ENCODE results near the gene DOLPP1.
A peak's percentile ranks its signal among the peaks of the same experiment; 100 is the strongest.

The DOLPP1 gene

DNA sequence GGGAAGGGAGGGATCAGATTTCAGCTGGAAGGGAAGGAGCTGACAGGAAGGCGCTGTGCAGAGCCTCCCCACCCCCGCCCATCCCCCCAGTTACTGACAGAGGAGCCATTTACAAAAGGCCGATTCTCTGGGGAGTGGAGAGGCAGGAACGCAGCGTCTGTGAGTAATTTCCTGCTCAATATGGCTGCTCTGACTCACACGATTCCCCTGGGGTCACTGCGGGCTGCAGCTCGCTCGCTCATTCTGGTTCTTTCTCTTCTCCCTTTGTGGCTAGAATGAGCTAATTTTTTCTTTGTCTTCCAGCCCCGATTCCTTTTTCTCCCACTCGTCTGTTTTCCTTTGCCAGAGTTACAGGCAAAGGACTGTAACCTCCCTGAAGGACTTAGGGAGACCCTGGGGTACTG is 59.1 kb downstream of the DOLPP1 start (continued):
- TF ChIP-seq, protein P1, sequence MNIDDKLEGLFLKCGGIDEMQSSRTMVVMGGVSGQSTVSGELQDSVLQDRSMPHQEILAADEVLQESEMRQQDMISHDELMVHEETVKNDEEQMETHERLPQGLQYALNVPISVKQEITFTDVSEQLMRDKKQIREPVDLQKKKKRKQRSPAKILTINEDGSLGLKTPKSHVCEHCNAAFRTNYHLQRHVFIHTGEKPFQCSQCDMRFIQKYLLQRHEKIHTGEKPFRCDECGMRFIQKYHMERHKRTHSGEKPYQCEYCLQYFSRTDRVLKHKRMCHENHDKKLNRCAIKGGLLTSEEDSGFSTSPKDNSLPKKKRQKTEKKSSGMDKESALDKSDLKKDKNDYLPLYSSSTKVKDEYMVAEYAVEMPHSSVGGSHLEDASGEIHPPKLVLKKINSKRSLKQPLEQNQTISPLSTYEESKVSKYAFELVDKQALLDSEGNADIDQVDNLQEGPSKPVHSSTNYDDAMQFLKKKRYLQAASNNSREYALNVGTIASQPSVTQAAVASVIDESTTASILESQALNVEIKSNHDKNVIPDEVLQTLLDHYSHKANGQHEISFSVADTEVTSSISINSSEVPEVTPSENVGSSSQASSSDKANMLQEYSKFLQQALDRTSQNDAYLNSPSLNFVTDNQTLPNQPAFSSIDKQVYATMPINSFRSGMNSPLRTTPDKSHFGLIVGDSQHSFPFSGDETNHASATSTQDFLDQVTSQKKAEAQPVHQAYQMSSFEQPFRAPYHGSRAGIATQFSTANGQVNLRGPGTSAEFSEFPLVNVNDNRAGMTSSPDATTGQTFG (tag by site-specific recombination; IDR thresholded peaks at IDR 0.05; ENCODE audit: borderline replicate concordance): no peak
- TF ChIP-seq PRDM1 (tag by site-specific recombination; IDR thresholded peaks at IDR 0.05) (no peak), BCL11B (tag by site-specific recombination; IDR thresholded peaks at IDR 0.05; ENCODE audit: low read depth) (peak; percentile 83; the same call in 1 of the 2 replicates), ZBTB17 (tag by site-specific recombination; IDR thresholded peaks at IDR 0.05) (peak; percentile 92), ZNF138 (tag by site-specific recombination; IDR thresholded peaks at IDR 0.05; ENCODE audit: borderline replicate concordance) (no peak), ZNF24 (tag by site-specific recombination; IDR thresholded peaks at IDR 0.05) (peak; percentile 49; the same call in 1 of the 2 replicates), ZBTB7A (tag by site-specific recombination; IDR thresholded peaks at IDR 0.05; ENCODE audit: low read depth) (peak; percentile 53; the same call in 1 of the 2 replicates), KLF9 (tag by site-specific recombination; IDR thresholded peaks at IDR 0.05; ENCODE audit: low read depth) (peak; percentile 62; the same call in 1 of the 2 replicates), ZBTB20 (tag by site-specific recombination; IDR thresholded peaks at IDR 0.05) (peak; percentile 35; the same call in 1 of the 2 replicates), ZNF394 (tag by site-specific recombination; IDR thresholded peaks at IDR 0.05; ENCODE audit: borderline replicate concordance) (peak; percentile 75; the same call in 1 of the 2 replicates), ZSCAN16 (tag by site-specific recombination; IDR thresholded peaks at IDR 0.05) (peak; percentile 75; the same call in 1 of the 2 replicates), ZNF184 (tag by site-specific recombination; IDR thresholded peaks at IDR 0.05) (peak; percentile 65; the same call in 1 of the 2 replicates), KLF10 (tag by site-specific recombination; IDR thresholded peaks at IDR 0.05) (peak; percentile 98), ZNF544 (tag by site-specific recombination; IDR thresholded peaks at IDR 0.05) (no peak), REPIN1 (tag by site-specific recombination; IDR thresholded peaks at IDR 0.05; ENCODE audit: low read depth) (no peak), ZNF266 (tag by site-specific recombination; IDR thresholded peaks at IDR 0.05; ENCODE audit: low read depth) (peak; percentile 99), HOXC10 (CRISPR knock-in tag; IDR thresholded peaks at IDR 0.05) (no peak)
- TF ChIP-seq, protein P2, sequence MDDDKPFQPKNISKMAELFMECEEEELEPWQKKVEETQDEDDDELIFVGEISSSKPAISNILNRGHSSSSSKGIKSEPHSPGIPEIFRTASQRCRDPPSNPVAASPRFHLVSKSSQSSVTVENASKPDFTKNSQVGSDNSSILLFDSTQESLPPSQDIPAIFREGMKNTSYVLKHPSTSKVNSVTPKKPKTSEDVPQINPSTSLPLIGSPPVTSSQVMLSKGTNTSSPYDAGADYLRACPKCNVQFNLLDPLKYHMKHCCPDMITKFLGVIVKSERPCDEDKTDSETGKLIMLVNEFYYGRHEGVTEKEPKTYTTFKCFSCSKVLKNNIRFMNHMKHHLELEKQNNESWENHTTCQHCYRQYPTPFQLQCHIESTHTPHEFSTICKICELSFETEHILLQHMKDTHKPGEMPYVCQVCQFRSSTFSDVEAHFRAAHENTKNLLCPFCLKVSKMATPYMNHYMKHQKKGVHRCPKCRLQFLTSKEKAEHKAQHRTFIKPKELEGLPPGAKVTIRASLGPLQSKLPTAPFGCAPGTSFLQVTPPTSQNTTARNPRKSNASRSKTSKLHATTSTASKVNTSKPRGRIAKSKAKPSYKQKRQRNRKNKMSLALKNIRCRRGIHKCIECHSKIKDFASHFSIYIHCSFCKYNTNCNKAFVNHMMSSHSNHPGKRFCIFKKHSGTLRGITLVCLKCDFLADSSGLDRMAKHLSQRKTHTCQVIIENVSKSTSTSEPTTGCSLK (tag by site-specific recombination; IDR thresholded peaks at IDR 0.05): no peak
- TF ChIP-seq, protein P3, sequence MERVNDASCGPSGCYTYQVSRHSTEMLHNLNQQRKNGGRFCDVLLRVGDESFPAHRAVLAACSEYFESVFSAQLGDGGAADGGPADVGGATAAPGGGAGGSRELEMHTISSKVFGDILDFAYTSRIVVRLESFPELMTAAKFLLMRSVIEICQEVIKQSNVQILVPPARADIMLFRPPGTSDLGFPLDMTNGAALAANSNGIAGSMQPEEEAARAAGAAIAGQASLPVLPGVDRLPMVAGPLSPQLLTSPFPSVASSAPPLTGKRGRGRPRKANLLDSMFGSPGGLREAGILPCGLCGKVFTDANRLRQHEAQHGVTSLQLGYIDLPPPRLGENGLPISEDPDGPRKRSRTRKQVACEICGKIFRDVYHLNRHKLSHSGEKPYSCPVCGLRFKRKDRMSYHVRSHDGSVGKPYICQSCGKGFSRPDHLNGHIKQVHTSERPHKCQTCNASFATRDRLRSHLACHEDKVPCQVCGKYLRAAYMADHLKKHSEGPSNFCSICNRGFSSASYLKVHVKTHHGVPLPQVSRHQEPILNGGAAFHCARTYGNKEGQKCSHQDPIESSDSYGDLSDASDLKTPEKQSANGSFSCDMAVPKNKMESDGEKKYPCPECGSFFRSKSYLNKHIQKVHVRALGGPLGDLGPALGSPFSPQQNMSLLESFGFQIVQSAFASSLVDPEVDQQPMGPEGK (tag by site-specific recombination; IDR thresholded peaks at IDR 0.05): peak; percentile 94
- TF ChIP-seq, protein P4, sequence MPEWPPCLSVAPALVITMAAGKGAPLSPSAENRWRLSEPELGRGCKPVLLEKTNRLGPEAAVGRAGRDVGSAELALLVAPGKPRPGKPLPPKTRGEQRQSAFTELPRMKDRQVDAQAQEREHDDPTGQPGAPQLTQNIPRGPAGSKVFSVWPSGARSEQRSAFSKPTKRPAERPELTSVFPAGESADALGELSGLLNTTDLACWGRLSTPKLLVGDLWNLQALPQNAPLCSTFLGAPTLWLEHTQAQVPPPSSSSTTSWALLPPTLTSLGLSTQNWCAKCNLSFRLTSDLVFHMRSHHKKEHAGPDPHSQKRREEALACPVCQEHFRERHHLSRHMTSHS (tag by site-specific recombination; IDR thresholded peaks at IDR 0.05): no peak
- TF ChIP-seq, protein P5, sequence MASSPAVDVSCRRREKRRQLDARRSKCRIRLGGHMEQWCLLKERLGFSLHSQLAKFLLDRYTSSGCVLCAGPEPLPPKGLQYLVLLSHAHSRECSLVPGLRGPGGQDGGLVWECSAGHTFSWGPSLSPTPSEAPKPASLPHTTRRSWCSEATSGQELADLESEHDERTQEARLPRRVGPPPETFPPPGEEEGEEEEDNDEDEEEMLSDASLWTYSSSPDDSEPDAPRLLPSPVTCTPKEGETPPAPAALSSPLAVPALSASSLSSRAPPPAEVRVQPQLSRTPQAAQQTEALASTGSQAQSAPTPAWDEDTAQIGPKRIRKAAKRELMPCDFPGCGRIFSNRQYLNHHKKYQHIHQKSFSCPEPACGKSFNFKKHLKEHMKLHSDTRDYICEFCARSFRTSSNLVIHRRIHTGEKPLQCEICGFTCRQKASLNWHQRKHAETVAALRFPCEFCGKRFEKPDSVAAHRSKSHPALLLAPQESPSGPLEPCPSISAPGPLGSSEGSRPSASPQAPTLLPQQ (tag by site-specific recombination; IDR thresholded peaks at IDR 0.05): peak; percentile 53
- TF ChIP-seq, protein P6, sequence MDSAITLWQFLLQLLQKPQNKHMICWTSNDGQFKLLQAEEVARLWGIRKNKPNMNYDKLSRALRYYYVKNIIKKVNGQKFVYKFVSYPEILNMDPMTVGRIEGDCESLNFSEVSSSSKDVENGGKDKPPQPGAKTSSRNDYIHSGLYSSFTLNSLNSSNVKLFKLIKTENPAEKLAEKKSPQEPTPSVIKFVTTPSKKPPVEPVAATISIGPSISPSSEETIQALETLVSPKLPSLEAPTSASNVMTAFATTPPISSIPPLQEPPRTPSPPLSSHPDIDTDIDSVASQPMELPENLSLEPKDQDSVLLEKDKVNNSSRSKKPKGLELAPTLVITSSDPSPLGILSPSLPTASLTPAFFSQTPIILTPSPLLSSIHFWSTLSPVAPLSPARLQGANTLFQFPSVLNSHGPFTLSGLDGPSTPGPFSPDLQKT (IDR thresholded peaks at IDR 0.05; ENCODE audit: borderline replicate concordance, low read depth, low read length): no peak
- TF ChIP-seq, protein P7, sequence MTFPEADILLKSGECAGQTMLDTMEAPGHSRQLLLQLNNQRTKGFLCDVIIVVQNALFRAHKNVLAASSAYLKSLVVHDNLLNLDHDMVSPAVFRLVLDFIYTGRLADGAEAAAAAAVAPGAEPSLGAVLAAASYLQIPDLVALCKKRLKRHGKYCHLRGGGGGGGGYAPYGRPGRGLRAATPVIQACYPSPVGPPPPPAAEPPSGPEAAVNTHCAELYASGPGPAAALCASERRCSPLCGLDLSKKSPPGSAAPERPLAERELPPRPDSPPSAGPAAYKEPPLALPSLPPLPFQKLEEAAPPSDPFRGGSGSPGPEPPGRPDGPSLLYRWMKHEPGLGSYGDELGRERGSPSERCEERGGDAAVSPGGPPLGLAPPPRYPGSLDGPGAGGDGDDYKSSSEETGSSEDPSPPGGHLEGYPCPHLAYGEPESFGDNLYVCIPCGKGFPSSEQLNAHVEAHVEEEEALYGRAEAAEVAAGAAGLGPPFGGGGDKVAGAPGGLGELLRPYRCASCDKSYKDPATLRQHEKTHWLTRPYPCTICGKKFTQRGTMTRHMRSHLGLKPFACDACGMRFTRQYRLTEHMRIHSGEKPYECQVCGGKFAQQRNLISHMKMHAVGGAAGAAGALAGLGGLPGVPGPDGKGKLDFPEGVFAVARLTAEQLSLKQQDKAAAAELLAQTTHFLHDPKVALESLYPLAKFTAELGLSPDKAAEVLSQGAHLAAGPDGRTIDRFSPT (tag by site-specific recombination; IDR thresholded peaks at IDR 0.05): no peak
- TF ChIP-seq, protein P8, sequence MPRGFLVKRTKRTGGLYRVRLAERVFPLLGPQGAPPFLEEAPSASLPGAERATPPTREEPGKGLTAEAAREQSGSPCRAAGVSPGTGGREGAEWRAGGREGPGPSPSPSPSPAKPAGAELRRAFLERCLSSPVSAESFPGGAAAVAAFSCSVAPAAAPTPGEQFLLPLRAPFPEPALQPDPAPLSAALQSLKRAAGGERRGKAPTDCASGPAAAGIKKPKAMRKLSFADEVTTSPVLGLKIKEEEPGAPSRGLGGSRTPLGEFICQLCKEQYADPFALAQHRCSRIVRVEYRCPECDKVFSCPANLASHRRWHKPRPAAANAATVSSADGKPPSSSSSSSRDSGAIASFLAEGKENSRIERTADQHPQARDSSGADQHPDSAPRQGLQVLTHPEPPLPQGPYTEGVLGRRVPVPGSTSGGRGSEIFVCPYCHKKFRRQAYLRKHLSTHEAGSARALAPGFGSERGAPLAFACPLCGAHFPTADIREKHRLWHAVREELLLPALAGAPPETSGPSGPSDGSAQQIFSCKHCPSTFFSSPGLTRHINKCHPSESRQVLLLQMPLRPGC (tag by site-specific recombination; IDR thresholded peaks at IDR 0.05): peak; percentile 92

Measured in HEK293 (cell line).